ENCODE results near the gene KCNH4. TPM values are rescaled to one million over a fixed set of nuclear protein-coding genes. Genes with fewer than 3 reads are reported as not detected.

KCNH4 gene
- total RNA-seq, 1 experiment from 2014 or later, result not detected

DNA sequence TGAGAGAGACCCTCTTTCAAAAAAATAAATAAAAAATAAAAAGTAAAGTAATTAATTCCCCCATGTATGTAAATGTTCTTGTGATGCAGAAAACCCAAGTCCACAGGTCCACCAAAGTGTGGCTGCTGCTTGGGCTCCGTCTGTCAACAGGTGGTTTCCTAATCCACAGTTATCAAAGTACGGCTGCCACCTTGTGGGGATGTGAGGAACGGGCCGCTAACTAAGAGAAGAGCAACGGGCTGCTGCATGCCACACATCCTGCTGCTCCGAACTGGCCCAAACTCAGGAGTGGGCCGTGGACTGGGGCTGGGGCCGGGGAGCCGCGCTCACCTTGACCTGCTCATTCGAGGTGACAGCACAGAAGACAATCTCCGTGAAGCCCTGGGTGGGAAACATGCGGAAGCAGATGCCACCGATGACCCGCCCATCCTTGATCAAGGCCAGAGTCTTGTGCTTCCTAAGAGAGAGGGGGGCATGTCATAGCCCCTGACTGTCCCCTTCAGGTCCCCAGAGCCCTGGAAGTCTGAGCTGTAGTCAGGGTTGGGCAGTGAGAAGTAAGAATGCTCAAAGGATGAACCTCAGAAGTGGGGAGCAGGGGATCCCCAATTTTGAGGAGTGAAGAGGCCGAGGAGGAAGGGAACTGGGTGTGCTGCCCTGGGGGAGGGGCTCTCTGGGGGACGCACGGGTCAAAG, 64.1 kb downstream of the KCNH4 start:
- DNase-seq (ENCODE audit: low read depth, low spot score) (peak; percentile 44), ATAC-seq (peak; percentile 43)
- Histone ChIP-seq H3K4me1 (ENCODE audit: control insufficient read depth in 1 of 2, insufficient read depth in 2 of 2, low read length in 2 of 2) (peaks cover 5 to 24% of the 10 kb centered on the region in 2 experiments; a peak in 3 of 4 replicates), H3K9me3 (ENCODE audit: control insufficient read depth in 1 of 2, insufficient read depth in 1 of 2, low read depth in 1 of 2, low read length in 2 of 2) (no peaks in the 10 kb centered on the region), H3K27ac (ENCODE audit: low read depth, low read length) (no peak overlapping the region), H3K4me3 (replicated peaks in 1 of 2; ENCODE audit: low read depth in 1 of 2, low read length in 2 of 2) (no peak overlapping the region), H4K20me1 (ENCODE audit: insufficient read depth) (no peaks in the 10 kb centered on the region), H3K9ac (ENCODE audit: low read length) (no peak overlapping the region), H3K9me2 (ENCODE audit: insufficient read depth) (no peaks in the 10 kb centered on the region), H2AFZ (ENCODE audit: low read depth, low read length, poor library complexity, severe bottlenecking) (no peak overlapping the region), H3K4me2 (ENCODE audit: low read length) (no peak overlapping the region), H3K36me3 (ENCODE audit: control insufficient read depth in 1 of 2, insufficient read depth in 2 of 2, low read length in 2 of 2) (peaks cover 3 to 11% of the 10 kb centered on the region in 2 experiments), H3K79me2 (ENCODE audit: insufficient read depth, low read length) (no peaks in the 10 kb centered on the region), H3K27me3 (ENCODE audit: insufficient read depth, low read length) (no peaks in the 10 kb centered on the region)
- ChIA-PET RAD21 (ENCODE audit: low non-redundant PET in 1 of 2, low total read pairs in 2 of 2, uncharacterized antibody in 2 of 2, unreplicated experiment in 2 of 2) (no interaction called here), CTCF (interaction anchor here (1.1 kb wide), 1 partner anchor 10 kb away, joined by 3 read pairs; no protein-coding TSS in a partner anchor), POLR2A (no interaction called here)
- TF ChIP-seq CTCF (IDR thresholded peaks at IDR 0.05 in 2 of 3, conservative IDR thresholded peaks at IDR 0.05 in 1 of 3; ENCODE audit: borderline replicate concordance in 1 of 3, insufficient read depth in 1 of 3, low read depth in 2 of 3, low read length in 2 of 3), result peak; percentile 74 to 81 (median 75)
- TF ChIP-seq, protein P1, sequence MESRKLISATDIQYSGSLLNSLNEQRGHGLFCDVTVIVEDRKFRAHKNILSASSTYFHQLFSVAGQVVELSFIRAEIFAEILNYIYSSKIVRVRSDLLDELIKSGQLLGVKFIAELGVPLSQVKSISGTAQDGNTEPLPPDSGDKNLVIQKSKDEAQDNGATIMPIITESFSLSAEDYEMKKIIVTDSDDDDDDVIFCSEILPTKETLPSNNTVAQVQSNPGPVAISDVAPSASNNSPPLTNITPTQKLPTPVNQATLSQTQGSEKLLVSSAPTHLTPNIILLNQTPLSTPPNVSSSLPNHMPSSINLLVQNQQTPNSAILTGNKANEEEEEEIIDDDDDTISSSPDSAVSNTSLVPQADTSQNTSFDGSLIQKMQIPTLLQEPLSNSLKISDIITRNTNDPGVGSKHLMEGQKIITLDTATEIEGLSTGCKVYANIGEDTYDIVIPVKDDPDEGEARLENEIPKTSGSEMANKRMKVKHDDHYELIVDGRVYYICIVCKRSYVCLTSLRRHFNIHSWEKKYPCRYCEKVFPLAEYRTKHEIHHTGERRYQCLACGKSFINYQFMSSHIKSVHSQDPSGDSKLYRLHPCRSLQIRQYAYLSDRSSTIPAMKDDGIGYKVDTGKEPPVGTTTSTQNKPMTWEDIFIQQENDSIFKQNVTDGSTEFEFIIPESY (IDR thresholded peaks at IDR 0.05; ENCODE audit: extremely low read depth, insufficient replicate concordance, low read length), result no peak
- no peak for TF ChIP-seq SP1 (IDR thresholded peaks at IDR 0.05; ENCODE audit: low read depth)
- no peak for TF ChIP-seq FOSL1 (IDR thresholded peaks at IDR 0.05; ENCODE audit: low read depth)
- peak; percentile 84 for TF ChIP-seq RAD21 (IDR thresholded peaks at IDR 0.05; ENCODE audit: low read depth)
- TF ChIP-seq, protein P2, sequence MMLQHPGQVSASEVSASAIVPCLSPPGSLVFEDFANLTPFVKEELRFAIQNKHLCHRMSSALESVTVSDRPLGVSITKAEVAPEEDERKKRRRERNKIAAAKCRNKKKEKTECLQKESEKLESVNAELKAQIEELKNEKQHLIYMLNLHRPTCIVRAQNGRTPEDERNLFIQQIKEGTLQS (IDR thresholded peaks at IDR 0.05), result no peak
- TF ChIP-seq EZH2 (IDR thresholded peaks at IDR 0.05), result no peak
- intact Hi-C loops (cut with micrococcal nuclease), result loop anchor here (1.0 to 5.0 kb wide), 3 partner anchors 92 to 410 kb away; no protein-coding TSS in a partner anchor
- no TSS peak for BruUV-seq (replicated peaks)

Measured in HCT116 (cell line).